H1 (cell line): ENCODE data around the gene PLPP4. TPM values are rescaled to one million over a fixed set of nuclear protein-coding genes. Genes with fewer than 3 reads are reported as not detected.

Experiments
- CTCF ChIA-PET: fragments of 300-600 bp; sonication (Branson Sonifier 250); formaldehyde crosslinking; loops from one replicate; lab custom pipeline; 2021; ENCODE audit not compliant: partially characterized antibody; lab: Charles Lee
- POLR2A ChIA-PET: fragments of 300-600 bp; sonication (Branson Sonifier 250); formaldehyde crosslinking; loops from one replicate; lab custom pipeline; 2021; ENCODE audit warnings: inconsistent platforms; ENCODE audit not compliant: partially characterized antibody; lab: Charles Lee
- DNase-seq, 2 experiments: peaks; one replicate each; pipeline versions ENCODE4 v3.0.0 to v3.0.0-alpha.2; 2010 to 2022; ENCODE audit warnings: low spot score in 2 of 2, low read depth in 1 of 2, mixed read lengths in 1 of 2
- FAIRE-seq: peaks from 2 replicates; lab custom pipeline; 2011; peaks lifted over from hg19 to GRCh38; lab: Jason Lieb, UNC
- H2AFZ ChIP-seq: 2 replicates; pipeline ENCODE4 v1.8.1; 2012; ENCODE audit warnings: low read length, inconsistent platforms
- H2AK5ac ChIP-seq: 2 replicates; pipeline ENCODE4 v1.6.1; 2013; ENCODE audit warnings: low read depth, low read length
- H2BK120ac ChIP-seq: replicated peaks from 2 replicates; pipeline ENCODE3; 2013; ENCODE audit warnings: low read depth, low read length, inconsistent platforms
- H2BK12ac ChIP-seq: 2 replicates; pipeline ENCODE4 v1.6.1; 2013; ENCODE audit warnings: low read depth, low read length
- H2BK15ac ChIP-seq: 2 replicates; pipeline ENCODE4 v1.6.1; 2013; ENCODE audit warnings: low read length
- H2BK20ac ChIP-seq: 2 replicates; pipeline ENCODE4 v1.6.1; 2013; ENCODE audit warnings: low read length
- H2BK5ac ChIP-seq: 2 replicates; pipeline ENCODE4 v1.6.1; 2013; ENCODE audit warnings: low read depth, low read length
- H3K14ac ChIP-seq: 2 replicates; pipeline ENCODE4 v1.6.1; 2013; ENCODE audit warnings: inconsistent platforms; ENCODE audit not compliant: insufficient read length
- H3K18ac ChIP-seq: 2 replicates; pipeline ENCODE4 v1.6.1; 2013; ENCODE audit warnings: low read length; ENCODE audit errors: extremely low read depth
- H3K23ac ChIP-seq: 2 replicates; pipeline ENCODE4 v1.6.1; 2013; ENCODE audit warnings: inconsistent platforms; ENCODE audit not compliant: insufficient read length
- H3K23me2 ChIP-seq: 2 replicates; pipeline ENCODE4 v1.6.1; 2013; ENCODE audit warnings: low read depth, low read length
- H3K27ac ChIP-seq: 2 replicates; pipeline ENCODE4 v1.6.1; 2011; ENCODE audit warnings: low read depth, low read length, inconsistent platforms
- H3K27me3 ChIP-seq, 4 experiments: replicated peaks in 1 of 4; 1 replicate in 1 of 4; 2 replicates in 3 of 4; pipeline versions ENCODE4 v1.6.1 to v1.8.1; 2011 to 2013; ENCODE audit warnings: low read length in 3 of 4, mild to moderate bottlenecking in 3 of 4, inconsistent platforms in 2 of 4, mixed read lengths in 2 of 4, moderate library complexity in 1 of 4; ENCODE audit not compliant: control insufficient read depth in 3 of 4, insufficient read depth in 3 of 4; ENCODE audit errors: extremely low read depth in 1 of 4
- H3K36me3 ChIP-seq, 4 experiments: 2 replicates each; pipeline versions ENCODE4 v1.6.1 to v1.8.1; 2011 to 2013; ENCODE audit warnings: mild to moderate bottlenecking in 4 of 4, low read length in 3 of 4, moderate library complexity in 2 of 4, control low read depth in 1 of 4, inconsistent platforms in 1 of 4; ENCODE audit not compliant: insufficient read depth in 4 of 4, control insufficient read depth in 2 of 4
- H3K4ac ChIP-seq: replicated peaks from 2 replicates; pipeline ENCODE3; 2013; ENCODE audit warnings: low read length, low read depth, mixed read lengths, inconsistent platforms; ENCODE audit not compliant: insufficient read length
- H3K4me1 ChIP-seq, 4 experiments: replicated peaks in 1 of 4; 1 replicate in 1 of 4; 2 replicates in 3 of 4; pipeline versions ENCODE4 v1.6.1 to v1.8.1; 2011 to 2013; ENCODE audit warnings: low read length in 3 of 4, inconsistent platforms in 2 of 4, mixed read lengths in 1 of 4; ENCODE audit not compliant: insufficient read depth in 4 of 4, control insufficient read depth in 3 of 4
- H3K4me2 ChIP-seq, 2 experiments: 2 replicates each; pipeline versions ENCODE4 v1.6.1 to v1.8.1; 2011 to 2013; ENCODE audit warnings: low read depth in 2 of 2, low read length in 2 of 2, control low read depth in 1 of 2, inconsistent platforms in 1 of 2, mild to moderate bottlenecking in 1 of 2; ENCODE audit not compliant: insufficient read depth in 1 of 2
- H3K4me3 ChIP-seq, 4 experiments: fragments of 200-600, 300-600 bp in 1 of 4; sonication (generic), shearing (Covaris generic), sonication (Bioruptor Twin) in 1 of 4; 2 replicates each; pipeline versions ENCODE4 v1.5.1 to v1.8.1; 2011 to 2016; ENCODE audit warnings: low read length in 4 of 4, low read depth in 3 of 4, control low read depth in 2 of 4, inconsistent platforms in 2 of 4, mild to moderate bottlenecking in 2 of 4, mixed read lengths in 1 of 4, moderate library complexity in 1 of 4; ENCODE audit not compliant: insufficient read depth in 2 of 4; ENCODE audit errors: extremely low read depth in 1 of 4
- H3K56ac ChIP-seq: replicated peaks from 2 replicates; pipeline ENCODE3; 2013; ENCODE audit warnings: low read depth, mild to moderate bottlenecking, mixed read lengths, low read length, inconsistent platforms; ENCODE audit not compliant: insufficient read length
- H3K79me1 ChIP-seq: 2 replicates; pipeline ENCODE4 v1.6.1; 2013; ENCODE audit warnings: low read depth, low read length, control low read depth
- H3K79me2 ChIP-seq, 2 experiments: 2 replicates each; pipeline versions ENCODE4 v1.6.1 to v1.8.1; 2012 to 2013; ENCODE audit warnings: low read length in 2 of 2, mild to moderate bottlenecking in 2 of 2, inconsistent platforms in 1 of 2; ENCODE audit not compliant: insufficient read depth in 2 of 2, control insufficient read depth in 1 of 2
- H3K9ac ChIP-seq, 4 experiments: replicated peaks in 1 of 4; 1 replicate in 1 of 4; 2 replicates in 3 of 4; pipeline versions ENCODE4 v1.6.1 to v1.8.1; 2011 to 2013; ENCODE audit warnings: low read depth in 3 of 4, low read length in 3 of 4, control low read depth in 2 of 4, mild to moderate bottlenecking in 2 of 4, moderate library complexity in 2 of 4, inconsistent platforms in 1 of 4; ENCODE audit errors: extremely low read depth in 1 of 4
- H3K9me3 ChIP-seq, 2 experiments: 2 replicates each; pipeline versions ENCODE4 v1.6.1 to v1.8.1; 2012 to 2013; ENCODE audit warnings: mild to moderate bottlenecking in 2 of 2, moderate library complexity in 2 of 2, control low read depth in 1 of 2, inconsistent platforms in 1 of 2, low read depth in 1 of 2, low read length in 1 of 2, mixed read lengths in 1 of 2; ENCODE audit not compliant: insufficient read depth in 2 of 2
- H4K20me1 ChIP-seq, 2 experiments: replicated peaks in 1 of 2; 2 replicates each; pipeline versions ENCODE3 to v1.8.1; 2011 to 2013; ENCODE audit warnings: inconsistent platforms in 2 of 2, low read length in 2 of 2, mild to moderate bottlenecking in 1 of 2; ENCODE audit not compliant: insufficient read depth in 2 of 2, control insufficient read depth in 1 of 2
- H4K5ac ChIP-seq: 2 replicates; pipeline ENCODE4 v1.6.1; 2013; ENCODE audit warnings: low read length, low read depth, mixed read lengths, inconsistent platforms; ENCODE audit not compliant: insufficient read length
- H4K8ac ChIP-seq: 2 replicates; pipeline ENCODE4 v1.8.0; 2013; ENCODE audit warnings: mild to moderate bottlenecking, moderate library complexity, low read length, inconsistent platforms; ENCODE audit not compliant: insufficient read depth; ENCODE audit errors: extremely low read depth
- H4K91ac ChIP-seq: replicated peaks from 2 replicates; pipeline ENCODE3; 2013; ENCODE audit warnings: low read length, mixed read lengths, inconsistent platforms; ENCODE audit not compliant: insufficient read length
- CHD2 ChIP-seq: IDR thresholded peaks from 2 replicates; pipeline ENCODE4 v1.6.1; 2012; ENCODE audit warnings: low read length, improper control_type of control experiment
- GABPA ChIP-seq: IDR thresholded peaks from 2 replicates; pipeline ENCODE4 v1.6.1; 2011; ENCODE audit warnings: mild to moderate bottlenecking, low read length, moderate library complexity, borderline replicate concordance; ENCODE audit not compliant: insufficient read depth
- HDAC6 ChIP-seq: IDR thresholded peaks from one replicate; pipeline ENCODE4 v1.7.1; 2012; ENCODE audit warnings: low read depth, mild to moderate bottlenecking, inconsistent platforms, low read length, moderate library complexity
- MAFK ChIP-seq: IDR thresholded peaks from 2 replicates; pipeline ENCODE4 v1.6.1; 2012; ENCODE audit warnings: low read depth, mild to moderate bottlenecking, improper control_type of control experiment, low read length
- POLR2AphosphoS5 ChIP-seq: IDR thresholded peaks from 2 replicates; pipeline ENCODE4 v1.6.1; 2011; ENCODE audit warnings: low read depth, low read length
- SIN3A ChIP-seq, 2 experiments: IDR thresholded peaks in 1 of 2; conservative IDR thresholded peaks in 1 of 2; 2 replicates each; pipeline ENCODE4 v1.6.1; 2011 to 2012; ENCODE audit warnings: low read length in 2 of 2, improper control_type of control experiment in 1 of 2, low read depth in 1 of 2, mild to moderate bottlenecking in 1 of 2
- SIX5 ChIP-seq: IDR thresholded peaks from 2 replicates; pipeline ENCODE4 v1.6.1; 2011; ENCODE audit warnings: mild to moderate bottlenecking, low read depth, low read length
- TAF7 ChIP-seq: optimal IDR thresholded peaks from 2 replicates; pipeline ENCODE3; 2011; ENCODE audit warnings: low read depth, mild to moderate bottlenecking, inconsistent platforms, low read length, moderate library complexity, borderline replicate concordance
- WGBS, 2 experiments: shearing (Covaris generic) in 1 of 2; methylation state at CpG; one replicate each; pipeline versions ENCODE4 v1.1.6 to v1.1.7; 2013 to 2015; ENCODE audit warnings: low lambda C conversion rate in 2 of 2, mixed read lengths in 2 of 2, inconsistent platforms in 1 of 2, low coverage in 1 of 2, missing lambda C conversion rate in 1 of 2; ENCODE audit not compliant: insufficient replicate concordance in 2 of 2, insufficient coverage in 1 of 2, insufficient read length in 1 of 2; ENCODE audit errors: extremely low coverage in 1 of 2, missing lambda C conversion rate in 1 of 2; 5-methylcytosine and 5-hydroxymethylcytosine counted together
- polyA plus RNA-seq, 7 experiments: library from polyadenylated mRNA; depleted of rRNA in 3 of 7; stranded (reverse) in 5 of 7; unstranded in 2 of 7; fragments of >200 nt in 5 of 7; fragments of 200-250 nt in 2 of 7; gene quantifications; 1 replicate in 5 of 7; 2 replicates in 1 of 7; 4 replicates in 1 of 7; pipeline versions ENCODE4 v1.2.1 to v1.2.3, GENCODE V29; 2011 to 2013; ENCODE audit warnings: missing spikeins in 2 of 7, mixed read lengths in 2 of 7
- total RNA-seq: library from RNA; stranded (reverse); fragmentation: NEBNext Ultra II Directional; extraction: Animal tissue kit (Norgen Biotek cat#: 25700); gene quantifications from 2 replicates; pipeline ENCODE4 v1.2.1, GENCODE V29; 2021

PLPP4 gene
- total and polyA plus RNA-seq, 2 of the 8 experiments (the other 6 are each of a cell fraction or from before 2014, with no cell fraction given), result 0.30 TPM; not detected in 1

- Histone ChIP-seq H2BK120ac (no peak overlapping the region), H3K14ac (no peak overlapping the region), H3K79me2 (no peaks in the 10 kb centered on the region), H4K20me1 (no peaks in the 10 kb centered on the region), H3K18ac (no peak overlapping the region), H3K4me3 (no peak overlapping the region), H3K36me3 (no peaks in the 10 kb centered on the region), H3K27ac (no peak overlapping the region), H4K5ac (no peak overlapping the region), H2AK5ac (no peak overlapping the region), H3K79me1 (no peaks in the 10 kb centered on the region), H3K9ac (no peak overlapping the region), H4K91ac (no peak overlapping the region), H2BK12ac (no peak overlapping the region), H3K27me3 (no peaks in the 10 kb centered on the region), H3K56ac (no peak overlapping the region), H3K9me3 (no peaks in the 10 kb centered on the region), H2BK15ac (no peak overlapping the region), H2AFZ (no peak overlapping the region), H3K23me2 (no peaks in the 10 kb centered on the region), H3K23ac (no peak overlapping the region), H4K8ac (no peak overlapping the region), H2BK20ac (no peak overlapping the region), H2BK5ac (no peak overlapping the region), H3K4ac (no peak overlapping the region), H3K4me2 (no peak overlapping the region), H3K4me1 (no peaks in the 10 kb centered on the region)
- WGBS, 2 experiments, result 95% methylated on average over 1 of the region's 1 CpG; no CpG with 5 or more reads in 1 of the 2 experiments
- FAIRE-seq (no peak), DNase-seq (no peak)
- CTCF ChIA-PET, result interaction anchor here (1.5 kb wide), 2 partner anchors 9 to 85 kb away, joined by 3 to 6 read pairs; no protein-coding TSS in a partner anchor
- POLR2A ChIA-PET, result interaction anchor here (0.6 kb wide), 1 partner anchor 700 kb away, joined by 4 read pairs; no protein-coding TSS in a partner anchor
- no peak for TF ChIP-seq SIX5
- no peak for TF ChIP-seq GABPA
- no peak for TF ChIP-seq HDAC6
- no peak for TF ChIP-seq TAF7
- no peak for TF ChIP-seq SIN3A (conservative IDR thresholded peaks at IDR 0.05 in 1 of 2, IDR thresholded peaks at IDR 0.05 in 1 of 2; ENCODE audit: low read depth in 1 of 2, low read length in 2 of 2)
- TF ChIP-seq CHD2, result no peak
- TF ChIP-seq POLR2AphosphoS5, result no peak
- no peak for TF ChIP-seq MAFK
These were observed 51.9 kb downstream of the PLPP4 start for GRCh38 chr10:120508966-120509365.
